SK-N-SH (cell line): Measurements from ENCODE around the gene PMP22. TPM values are rescaled to one million over a fixed set of nuclear protein-coding genes. Genes with fewer than 3 reads are reported as not detected.

Source experiments
- CTCF ChIA-PET: fragments of 300-600, 350-600 bp; formaldehyde crosslinking; extraction: SDS; loops from one replicate; lab custom pipeline; 2021; lab: Yijun Ruan, JAX
- POLR2A ChIA-PET: fragments of 350-600 bp; sonication (Branson Sonifier 250); formaldehyde crosslinking; extraction: SDS; loops from one replicate; lab custom pipeline; 2020; ENCODE audit warnings: antibody characterized with exemption, inconsistent platforms; lab: Yijun Ruan, JAX
- DNase-seq: peaks from one replicate; pipeline ENCODE4 v3.0.0; 2012
- H2AFZ ChIP-seq: fragments of 200-600 bp; sonication (generic); 2 replicates; pipeline ENCODE4 v1.8.1; 2016; ENCODE audit warnings: antibody characterized with exemption, mild to moderate bottlenecking, low read depth
- H3F3A ChIP-seq: fragments of 200-600 bp; sonication (generic); replicated peaks from 2 replicates; pipeline ENCODE3; 2016; ENCODE audit warnings: antibody characterized with exemption, mild to moderate bottlenecking; ENCODE audit not compliant: insufficient read depth
- H3K27ac ChIP-seq, 2 experiments: fragments of 200-500 bp in 1 of 2; fragments of 200-600 bp in 1 of 2; sonication (Bioruptor generic) in 1 of 2; sonication (generic), shearing (Covaris generic) in 1 of 2; 2 replicates each; pipeline versions ENCODE4 v1.5.1 to v1.6.1; 2014 to 2016; ENCODE audit warnings: low read depth in 2 of 2, inconsistent platforms in 1 of 2, low read length in 1 of 2, mild to moderate bottlenecking in 1 of 2, mixed read lengths in 1 of 2
- H3K27me3 ChIP-seq: fragments of 200-600 bp; sonication (generic), shearing (Covaris generic); 2 replicates; pipeline ENCODE4 v1.6.1; 2016; ENCODE audit warnings: mixed run types; ENCODE audit not compliant: insufficient read depth
- H3K36me3 ChIP-seq, 2 experiments: fragments of 200-500 bp in 1 of 2; fragments of 200-600 bp in 1 of 2; sonication (Bioruptor generic) in 1 of 2; sonication (generic) in 1 of 2; replicated peaks in 1 of 2; 2 replicates each; pipeline versions ENCODE3 to v1.5.1; 2014 to 2016; ENCODE audit warnings: low read length in 1 of 2, mild to moderate bottlenecking in 1 of 2; ENCODE audit not compliant: insufficient read depth in 2 of 2, control insufficient read depth in 1 of 2
- H3K4me1 ChIP-seq, 2 experiments: fragments of 200-500 bp in 1 of 2; fragments of 200-600 bp in 1 of 2; sonication (Bioruptor generic) in 1 of 2; sonication (generic), shearing (Covaris generic) in 1 of 2; 2 replicates each; pipeline versions ENCODE4 v1.5.1 to v1.6.1; 2014 to 2016; ENCODE audit warnings: low read depth in 1 of 2, low read length in 1 of 2, mixed run types in 1 of 2; ENCODE audit not compliant: insufficient read depth in 2 of 2, control insufficient read depth in 1 of 2
- H3K4me2 ChIP-seq: fragments of 200-600 bp; sonication (generic), shearing (Covaris generic); 2 replicates; pipeline ENCODE4 v1.6.1; 2017; ENCODE audit warnings: mixed run types
- H3K4me3 ChIP-seq, 2 experiments: fragments of 200-500 bp in 1 of 2; fragments of 200-600 bp in 1 of 2; sonication (Bioruptor generic) in 1 of 2; sonication (generic), shearing (Covaris generic) in 1 of 2; 2 replicates each; pipeline versions ENCODE4 v1.5.1 to v1.8.1; 2014 to 2016; ENCODE audit warnings: low read depth in 2 of 2, inconsistent platforms in 1 of 2, low read length in 1 of 2, mild to moderate bottlenecking in 1 of 2, mixed read lengths in 1 of 2, moderate library complexity in 1 of 2
- H3K79me2 ChIP-seq: fragments of 200-600 bp; sonication (generic); 2 replicates; pipeline ENCODE4 v1.8.1; 2017; ENCODE audit warnings: mild to moderate bottlenecking; ENCODE audit not compliant: insufficient read depth
- H3K9ac ChIP-seq: fragments of 200-600 bp; sonication (generic); 2 replicates; pipeline ENCODE4 v1.6.1; 2017; ENCODE audit warnings: mixed run types
- H3K9me2 ChIP-seq: fragments of 200-600 bp; sonication (generic); 2 replicates; pipeline ENCODE4 v1.6.1; 2017; ENCODE audit warnings: mixed run types
- H3K9me3 ChIP-seq: fragments of 200-600 bp; sonication (generic); 2 replicates; pipeline ENCODE4 v1.6.1; 2017; ENCODE audit warnings: mixed run types, mild to moderate bottlenecking, moderate library complexity
- H4K20me1 ChIP-seq: fragments of 200-600 bp; sonication (generic); 2 replicates; pipeline ENCODE4 v1.6.1; 2017; ENCODE audit warnings: mild to moderate bottlenecking, mixed run types; ENCODE audit not compliant: insufficient read depth
- CHD2 ChIP-seq: fragments of 150-350 bp; IDR thresholded peaks from 2 replicates; pipeline ENCODE4 v1.6.1; 2018; ENCODE audit warnings: low read length; ENCODE audit not compliant: partially characterized antibody
- CTCF ChIP-seq: fragments of 200-600 bp; sonication (generic); IDR thresholded peaks from 2 replicates; pipeline ENCODE4 v1.6.1; 2017; ENCODE audit warnings: antibody characterized with exemption, mild to moderate bottlenecking, moderate library complexity
- EP300 ChIP-seq, 2 experiments: IDR thresholded peaks; 2 replicates each; pipeline versions ENCODE4 v1.4.0 to v1.6.1; 2012; ENCODE audit warnings: borderline replicate concordance in 1 of 2, low read depth in 1 of 2, low read length in 1 of 2
- FOXJ3 ChIP-seq: sonication (generic); formaldehyde crosslinking; IDR thresholded peaks from 2 replicates; pipeline ENCODE4 v1.5.1; 2020; ENCODE audit warnings: mild to moderate bottlenecking, missing genetic modification reagents
- GATA2 ChIP-seq: sonication (generic); formaldehyde crosslinking; IDR thresholded peaks from 2 replicates; pipeline ENCODE4 v1.5.0; 2020; ENCODE audit warnings: mild to moderate bottlenecking, missing genetic modification reagents
- MAX ChIP-seq: IDR thresholded peaks from 2 replicates; pipeline ENCODE4 v1.4.0; 2012; ENCODE audit warnings: low read depth
- MEF2A ChIP-seq: IDR thresholded peaks from 2 replicates; pipeline ENCODE4 v1.4.0; 2012; ENCODE audit warnings: low read depth, borderline replicate concordance
- MXI1 ChIP-seq: IDR thresholded peaks from 2 replicates; pipeline ENCODE4 v1.6.1; 2012; ENCODE audit warnings: mild to moderate bottlenecking, low read depth, low read length, improper control_type of control experiment
- NFIC ChIP-seq: IDR thresholded peaks from 2 replicates; pipeline ENCODE4 v1.4.0; 2012; ENCODE audit warnings: borderline replicate concordance
- NRF1 ChIP-seq: IDR thresholded peaks from 2 replicates; pipeline ENCODE4 v1.6.1; 2012; ENCODE audit warnings: low read depth, mild to moderate bottlenecking, low read length
- SIN3A ChIP-seq: IDR thresholded peaks from 2 replicates; pipeline ENCODE4 v1.6.1; 2012; ENCODE audit warnings: low read depth, mild to moderate bottlenecking, low read length, moderate library complexity, borderline replicate concordance
- SMC3 ChIP-seq: IDR thresholded peaks from 2 replicates; pipeline ENCODE4 v1.6.1; 2012; ENCODE audit warnings: low read depth, low read length, improper control_type of control experiment
- TAF1 ChIP-seq: IDR thresholded peaks from 2 replicates; pipeline ENCODE4 v1.6.1; 2012; ENCODE audit warnings: low read depth, mild to moderate bottlenecking, low read length, moderate library complexity, borderline replicate concordance
- TCF12 ChIP-seq: IDR thresholded peaks from 2 replicates; pipeline ENCODE4 v1.4.0; 2012
- USF2 ChIP-seq: fragments of 150-350 bp; IDR thresholded peaks from 2 replicates; pipeline ENCODE4 v1.6.1; 2017; ENCODE audit warnings: antibody characterized with exemption, low read length, low read depth, borderline replicate concordance
- YY1 ChIP-seq: IDR thresholded peaks from 2 replicates; pipeline ENCODE4 v1.4.0; 2012; ENCODE audit warnings: low read depth, mild to moderate bottlenecking
- WGBS: methylation state at CpG from one replicate; pipeline ENCODE4 v1.1.6; 2017; ENCODE audit warnings: low lambda C conversion rate; 5-methylcytosine and 5-hydroxymethylcytosine counted together
- polyA plus RNA-seq, 3 experiments: library from polyadenylated mRNA; depleted of rRNA; stranded (reverse); fragments of >200 nt; gene quantifications; 2 replicates each; pipeline ENCODE4 v1.2.3, GENCODE V29; 2012
- TF ChIP-seq, protein P1 (sequence below): IDR thresholded peaks from 2 replicates; pipeline ENCODE4 v1.6.1; 2012; ENCODE audit warnings: mild to moderate bottlenecking, low read depth, low read length, moderate library complexity

The PMP22 gene
- polyA plus RNA-seq, 1 of the 3 experiments (the other 2 are of a cell fraction): 82.5 TPM

DNA sequence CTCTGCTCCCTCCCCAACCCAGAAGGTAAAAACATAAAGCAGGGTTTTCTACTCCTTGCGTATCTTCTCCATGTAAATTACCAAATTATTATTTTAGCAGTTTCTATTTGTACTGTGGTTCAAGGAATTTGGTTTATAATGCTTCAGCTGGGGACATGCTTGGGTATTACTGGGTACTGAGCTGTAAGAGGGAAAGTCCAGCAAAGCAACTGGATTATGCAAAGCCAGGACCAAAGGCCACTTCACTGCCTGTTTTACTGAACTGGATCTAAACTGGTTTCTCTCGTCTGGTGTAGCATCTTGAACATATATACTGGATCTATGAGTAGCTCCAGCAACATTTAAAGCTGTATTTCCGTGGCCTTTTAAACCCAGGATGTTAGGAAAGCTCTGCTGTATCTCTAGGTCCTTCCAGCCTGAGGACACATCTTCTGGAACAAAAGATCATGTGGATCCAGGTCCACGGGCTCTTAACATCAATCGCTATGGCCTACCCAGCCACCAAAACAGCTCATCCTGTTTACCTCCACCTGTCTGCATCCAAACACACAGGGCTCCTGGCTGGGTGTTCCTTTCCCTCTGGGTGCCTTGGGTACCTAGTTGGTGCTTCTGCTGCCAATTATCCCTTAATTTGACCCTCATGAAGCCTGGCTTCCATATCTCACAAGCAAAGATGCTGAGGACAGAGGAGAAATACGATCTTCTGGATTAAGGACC is 7.2 kb downstream of the PMP22 start:
- 92% methylated on average over 6 of the region's 6 CpGs for WGBS
- Histone ChIP-seq H3K27me3 (no peaks in the 10 kb centered on the region), H3F3A (peaks cover 4% of the 10 kb centered on the region), H3K9me2 (no peaks in the 10 kb centered on the region), H3K9ac (no peak overlapping the region), H2AFZ (no peak overlapping the region), H3K36me3 (peaks cover 24 to 44% of the 10 kb centered on the region in 2 experiments), H3K9me3 (no peaks in the 10 kb centered on the region), H3K79me2 (peaks cover 46% of the 10 kb centered on the region; the same call in 1 of the 2 replicates), H3K27ac (peak overlapping the region; percentile 8 to 47; a peak in 3 of 4 replicates), H4K20me1 (no peaks in the 10 kb centered on the region; the same call in 1 of the 2 replicates), H3K4me2 (0 out of 2 replicates have a peak overlapping the region, but pooled peaks have one; percentile 54), H3K4me1 (peaks cover 0 to 27% of the 10 kb centered on the region in 2 experiments; a peak in 2 of 4 replicates), H3K4me3 (no peak overlapping the region; a peak in 1 of 4 replicates)
- ChIA-PET CTCF (interaction anchor here (0.6 to 13.3 kb wide), 25 partner anchors 9 to 1468 kb away, joined by 3 to 359 read pairs (median 4); no protein-coding TSS in a partner anchor), POLR2A (no interaction called here)
- TF ChIP-seq TCF12 (no peak), CHD2 (no peak), EP300 (IDR thresholded peaks at IDR 0.05; ENCODE audit: borderline replicate concordance in 1 of 2, low read depth in 1 of 2, low read length in 1 of 2) (no peak), SMC3 (no peak), GATA2 (CRISPR knock-in tag) (no peak)
- DNase-seq: no peak

DNA sequence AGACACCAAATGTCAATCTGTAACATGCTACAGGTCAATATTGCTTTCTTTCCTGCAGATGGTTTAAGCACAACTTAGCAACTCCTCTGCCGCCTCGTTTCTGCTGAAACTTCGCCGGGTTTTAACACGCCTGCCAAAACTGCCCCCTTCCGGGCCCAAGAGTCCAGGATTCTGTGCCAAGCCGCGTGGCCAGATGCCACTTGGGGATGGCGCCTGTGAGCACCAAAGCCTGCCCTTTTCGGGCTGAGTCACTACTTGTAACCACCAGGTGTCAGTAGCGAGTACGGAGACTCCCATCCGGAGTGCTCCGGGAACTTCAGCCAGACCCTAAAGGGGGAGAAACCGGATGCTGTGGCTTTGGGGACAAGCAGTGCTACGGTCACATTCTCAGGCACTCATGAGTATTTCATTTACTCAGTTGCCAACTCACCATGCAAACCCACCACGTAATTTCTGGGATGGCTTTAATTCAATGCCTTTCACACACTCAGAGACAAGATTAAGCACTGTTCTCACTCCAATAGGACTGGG is 7.8 kb downstream of the PMP22 start:
- Histone ChIP-seq H3K79me2 (peaks cover 51% of the 10 kb centered on the region), H3K4me1 (peaks cover 0 to 26% of the 10 kb centered on the region in 2 experiments; a peak in 2 of 4 replicates), H3K36me3 (peaks cover 24 to 51% of the 10 kb centered on the region in 2 experiments), H3K4me3 (peak overlapping the region in 1 of 2 experiments; percentile 8; a peak in 1 of 4 replicates), H3K9me2 (no peaks in the 10 kb centered on the region), H3K9me3 (no peaks in the 10 kb centered on the region), H4K20me1 (no peaks in the 10 kb centered on the region; the same call in 1 of the 2 replicates), H3K9ac (no peak overlapping the region), H3K27me3 (no peaks in the 10 kb centered on the region), H3K27ac (peak overlapping the region; percentile 8 to 47; a peak in 3 of 4 replicates), H2AFZ (no peak overlapping the region), H3K4me2 (peak overlapping the region; percentile 54; the same call in 1 of the 2 replicates), H3F3A (peaks cover 4% of the 10 kb centered on the region)
- ChIA-PET CTCF (interaction anchor here (0.6 to 13.3 kb wide), 35 partner anchors 10 to 404 kb away, joined by 3 to 359 read pairs (median 4); no protein-coding TSS in a partner anchor), POLR2A (no interaction called here)
- DNase-seq: peak; percentile 83
- WGBS: 3% methylated on average over 15 of the region's 17 CpGs
- TF ChIP-seq MEF2A: no peak
- peak; percentile 85 for TF ChIP-seq CTCF
- TF ChIP-seq MAX: peak; percentile 88
- no peak for TF ChIP-seq USF2
- peak; percentile 58; the same call in 1 of the 2 replicates for TF ChIP-seq SIN3A
- peak; percentile 40; the same call in 1 of the 2 replicates for TF ChIP-seq GATA2 (CRISPR knock-in tag)
- peak; percentile 84 for TF ChIP-seq SMC3
- TF ChIP-seq TAF1: no peak
- no peak for TF ChIP-seq NRF1
- TF ChIP-seq MXI1: peak; percentile 93
- TF ChIP-seq FOXJ3 (CRISPR knock-in tag): no peak
- peak; percentile 86 for TF ChIP-seq NFIC
- TF ChIP-seq, protein P1, sequence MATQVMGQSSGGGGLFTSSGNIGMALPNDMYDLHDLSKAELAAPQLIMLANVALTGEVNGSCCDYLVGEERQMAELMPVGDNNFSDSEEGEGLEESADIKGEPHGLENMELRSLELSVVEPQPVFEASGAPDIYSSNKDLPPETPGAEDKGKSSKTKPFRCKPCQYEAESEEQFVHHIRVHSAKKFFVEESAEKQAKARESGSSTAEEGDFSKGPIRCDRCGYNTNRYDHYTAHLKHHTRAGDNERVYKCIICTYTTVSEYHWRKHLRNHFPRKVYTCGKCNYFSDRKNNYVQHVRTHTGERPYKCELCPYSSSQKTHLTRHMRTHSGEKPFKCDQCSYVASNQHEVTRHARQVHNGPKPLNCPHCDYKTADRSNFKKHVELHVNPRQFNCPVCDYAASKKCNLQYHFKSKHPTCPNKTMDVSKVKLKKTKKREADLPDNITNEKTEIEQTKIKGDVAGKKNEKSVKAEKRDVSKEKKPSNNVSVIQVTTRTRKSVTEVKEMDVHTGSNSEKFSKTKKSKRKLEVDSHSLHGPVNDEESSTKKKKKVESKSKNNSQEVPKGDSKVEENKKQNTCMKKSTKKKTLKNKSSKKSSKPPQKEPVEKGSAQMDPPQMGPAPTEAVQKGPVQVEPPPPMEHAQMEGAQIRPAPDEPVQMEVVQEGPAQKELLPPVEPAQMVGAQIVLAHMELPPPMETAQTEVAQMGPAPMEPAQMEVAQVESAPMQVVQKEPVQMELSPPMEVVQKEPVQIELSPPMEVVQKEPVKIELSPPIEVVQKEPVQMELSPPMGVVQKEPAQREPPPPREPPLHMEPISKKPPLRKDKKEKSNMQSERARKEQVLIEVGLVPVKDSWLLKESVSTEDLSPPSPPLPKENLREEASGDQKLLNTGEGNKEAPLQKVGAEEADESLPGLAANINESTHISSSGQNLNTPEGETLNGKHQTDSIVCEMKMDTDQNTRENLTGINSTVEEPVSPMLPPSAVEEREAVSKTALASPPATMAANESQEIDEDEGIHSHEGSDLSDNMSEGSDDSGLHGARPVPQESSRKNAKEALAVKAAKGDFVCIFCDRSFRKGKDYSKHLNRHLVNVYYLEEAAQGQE: no peak
- no peak for TF ChIP-seq CHD2
- TF ChIP-seq YY1: no peak
- peak in 1 of 2 experiments; percentile 16; a peak in 1 of 4 replicates for TF ChIP-seq EP300 (IDR thresholded peaks at IDR 0.05; ENCODE audit: borderline replicate concordance in 1 of 2, low read depth in 1 of 2, low read length in 1 of 2)
